Lower leg skin (tissue), 4 donors: Measurements from ENCODE around the gene LSM8. TPM values are rescaled to one million over a fixed set of nuclear protein-coding genes. Genes with fewer than 3 reads are reported as not detected.

Experiments used
- DNase-seq, 2 donors: peaks; one replicate each; pipeline ENCODE4 v3.0.0-alpha.2; 2019; ENCODE audit warnings: low spot score in 2 of 2
- H3K4me3 ChIP-seq: fragments of 200-600 bp; sonication (generic); 2 replicates; pipeline ENCODE4 v1.5.1; 2017; ENCODE audit warnings: mild to moderate bottlenecking, low read depth; ENCODE audit not compliant: poor library complexity, severe bottlenecking
- POLR2A ChIP-seq, 2 donors: fragments of 450-650 bp; IDR thresholded peaks; one replicate each; pipeline ENCODE4 v1.6.1; 2016 to 2017; ENCODE audit warnings: antibody characterized with exemption in 2 of 2, mild to moderate bottlenecking in 1 of 2, moderate library complexity in 1 of 2
- WGBS, 2 donors: methylation state at CpG; one replicate each; pipeline ENCODE4 v1.1.5; 2018; 5-methylcytosine and 5-hydroxymethylcytosine counted together
- intact Hi-C: fragments of 100-400 bp; cut with DNase I; formaldehyde crosslinking; loops from one replicate; pipeline ENCODE4 v1.15.0; 2023; ENCODE audit warnings: low total_unique reads
- total RNA-seq, 4 donors: library from RNA; depleted of rRNA; stranded (reverse); fragments of >200 nt; gene quantifications; one replicate each; pipeline ENCODE4 v1.1.0, GENCODE V29; 2016
- TF ChIP-seq, protein P1 (sequence below), 3 donors: fragments of 450-650 bp; IDR thresholded peaks; one replicate each; pipeline ENCODE4 v1.5.1; 2016; ENCODE audit warnings: antibody characterized with exemption in 3 of 3, mild to moderate bottlenecking in 3 of 3, moderate library complexity in 2 of 3

LSM8 gene
- total RNA-seq, 4 donors from 2014 or later = 18.2 to 49.3 (median 24.8) TPM

DNA sequence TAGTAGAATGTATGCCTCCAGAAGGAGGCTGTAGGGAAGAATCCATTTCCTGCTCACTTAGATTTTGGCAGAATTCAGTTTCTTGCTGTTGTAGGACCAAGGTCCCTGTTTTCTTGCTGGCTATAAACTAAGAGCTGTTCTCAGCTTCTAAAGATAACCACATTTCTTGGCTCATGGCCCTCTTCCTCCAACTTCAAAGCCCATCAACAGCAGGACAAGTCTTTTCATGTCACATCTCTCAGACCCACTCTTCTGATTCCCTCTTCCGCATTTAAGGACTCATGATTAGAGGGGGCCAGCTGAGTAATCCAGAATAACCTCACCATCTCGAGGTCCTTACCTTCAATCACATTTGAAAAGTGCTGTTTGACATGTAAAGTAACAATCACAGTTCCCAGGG lies 8.2 kb upstream of the LSM8 start:
- 43 to 55% methylated on average over 2 of the region's 2 CpGs for WGBS, 2 donors
- intact Hi-C loops = no loop called here
- no peak for DNase-seq
- no peak overlapping the region for H3K4me3 ChIP-seq
- TF ChIP-seq, protein P1, sequence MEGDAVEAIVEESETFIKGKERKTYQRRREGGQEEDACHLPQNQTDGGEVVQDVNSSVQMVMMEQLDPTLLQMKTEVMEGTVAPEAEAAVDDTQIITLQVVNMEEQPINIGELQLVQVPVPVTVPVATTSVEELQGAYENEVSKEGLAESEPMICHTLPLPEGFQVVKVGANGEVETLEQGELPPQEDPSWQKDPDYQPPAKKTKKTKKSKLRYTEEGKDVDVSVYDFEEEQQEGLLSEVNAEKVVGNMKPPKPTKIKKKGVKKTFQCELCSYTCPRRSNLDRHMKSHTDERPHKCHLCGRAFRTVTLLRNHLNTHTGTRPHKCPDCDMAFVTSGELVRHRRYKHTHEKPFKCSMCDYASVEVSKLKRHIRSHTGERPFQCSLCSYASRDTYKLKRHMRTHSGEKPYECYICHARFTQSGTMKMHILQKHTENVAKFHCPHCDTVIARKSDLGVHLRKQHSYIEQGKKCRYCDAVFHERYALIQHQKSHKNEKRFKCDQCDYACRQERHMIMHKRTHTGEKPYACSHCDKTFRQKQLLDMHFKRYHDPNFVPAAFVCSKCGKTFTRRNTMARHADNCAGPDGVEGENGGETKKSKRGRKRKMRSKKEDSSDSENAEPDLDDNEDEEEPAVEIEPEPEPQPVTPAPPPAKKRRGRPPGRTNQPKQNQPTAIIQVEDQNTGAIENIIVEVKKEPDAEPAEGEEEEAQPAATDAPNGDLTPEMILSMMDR (IDR thresholded peaks at IDR 0.05) = no peak
- TF ChIP-seq POLR2A (IDR thresholded peaks at IDR 0.05) = no peak

DNA sequence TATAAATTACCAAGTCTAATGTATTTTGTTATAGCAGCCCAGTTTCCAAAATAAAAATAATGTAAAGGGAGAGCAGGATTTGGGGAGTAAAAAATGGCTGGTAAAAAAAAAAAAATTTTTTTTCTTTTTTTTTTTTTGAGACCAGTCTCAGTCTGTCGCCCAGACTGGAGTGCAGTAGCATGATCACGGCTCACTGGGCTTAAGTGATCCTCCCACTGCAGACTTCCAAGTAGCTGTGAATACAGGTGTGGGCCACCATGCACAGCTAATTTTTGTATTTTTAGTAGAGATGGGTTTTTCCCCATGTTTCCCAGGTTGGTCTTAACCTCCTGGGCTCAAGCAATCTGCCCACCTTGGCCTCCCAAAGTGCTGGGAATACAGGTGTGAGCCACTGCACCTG lies 4.8 kb upstream of the LSM8 start:
- TF ChIP-seq, protein P1 (IDR thresholded peaks at IDR 0.05) = no peak
- TF ChIP-seq POLR2A (IDR thresholded peaks at IDR 0.05) = no peak
- WGBS, 2 donors = 91 to 93% methylated on average over 2 of the region's 2 CpGs
- no peak overlapping the region for H3K4me3 ChIP-seq
- intact Hi-C loops = no loop called here
- no peak for DNase-seq

GRCh38 chr7:118182593-118183427 lies 1.2 kb upstream of the LSM8 start:
- H3K4me3 ChIP-seq = peak overlapping the region; percentile 41
- intact Hi-C loops = no loop called here
- no peak for DNase-seq
- 63% methylated on average over 13 of the region's 13 CpGs for WGBS, 2 donors
- TF ChIP-seq, protein P1 (IDR thresholded peaks at IDR 0.05) = no peak
- TF ChIP-seq POLR2A (IDR thresholded peaks at IDR 0.05) = no peak

- intact Hi-C loops = no loop called here
- peak overlapping the region; percentile 41 for H3K4me3 ChIP-seq
- 1% methylated on average over 15 of the region's 15 CpGs for WGBS, 2 donors
- DNase-seq = no peak
- TF ChIP-seq, protein P1 (IDR thresholded peaks at IDR 0.05) = no peak
- TF ChIP-seq POLR2A (IDR thresholded peaks at IDR 0.05) = no peak
These were observed 557 bp upstream of the LSM8 start for GRCh38 chr7:118183428-118183785.

DNA sequence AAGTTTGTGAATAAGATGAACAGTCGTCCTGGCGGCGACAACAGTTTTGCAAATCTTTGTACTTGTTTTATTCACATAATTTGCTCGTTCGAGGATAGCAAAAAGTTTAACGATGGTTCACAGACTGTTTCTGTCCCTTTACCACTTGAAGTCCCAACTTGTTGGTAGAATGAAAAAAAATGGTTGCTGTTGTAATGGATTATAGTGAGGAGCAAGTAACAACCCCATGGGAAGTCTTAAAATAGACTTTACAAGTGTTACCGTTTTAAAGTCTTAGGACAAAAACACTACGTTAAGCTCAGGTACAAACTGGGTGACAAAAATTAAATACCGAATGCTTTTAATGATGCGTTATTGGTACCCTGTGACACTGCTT lies 589 bp downstream of the LSM8 start:
- H3K4me3 ChIP-seq = peak overlapping the region; percentile 80
- intact Hi-C loops = no loop called here
- 5 to 8% methylated on average over 10 of the region's 10 CpGs for WGBS, 2 donors
- TF ChIP-seq, protein P1 (IDR thresholded peaks at IDR 0.05) = no peak
- TF ChIP-seq POLR2A (IDR thresholded peaks at IDR 0.05) = no peak
- DNase-seq = no peak
